GM12878 (cell line): Measurements from ENCODE around the gene S1PR1.
"Not testable (repeated sequence)": the region's sequence is repeated elsewhere in the genome, so short reads cannot be mapped to it uniquely, and the experiment has no call there.

Experiments
- EP300 ChIP-seq, 2 experiments: fragments of 150-350 bp in 1 of 2; IDR thresholded peaks; 2 replicates each; pipeline ENCODE4 v1.6.1; 2011 to 2012; ENCODE audit warnings: low read depth in 2 of 2, low read length in 2 of 2, borderline replicate concordance in 1 of 2, improper control_type of control experiment in 1 of 2, inconsistent platforms in 1 of 2; ENCODE audit not compliant: control insufficient read depth in 1 of 2
- EZH2 ChIP-seq: IDR thresholded peaks from 2 replicates; pipeline ENCODE4 v1.6.1; 2012; ENCODE audit warnings: low read depth, mild to moderate bottlenecking, control low read depth, inconsistent platforms, low read length, borderline replicate concordance; ENCODE audit not compliant: control insufficient read depth
- FOS ChIP-seq: IDR thresholded peaks from 3 replicates; pipeline ENCODE4 v1.6.1; 2011; ENCODE audit warnings: borderline replicate concordance; ENCODE audit not compliant: insufficient read length; ENCODE audit errors: extremely low read depth
- POLR2AphosphoS5 ChIP-seq: IDR thresholded peaks from 2 replicates; pipeline ENCODE4 v1.6.1; 2011; ENCODE audit warnings: mild to moderate bottlenecking, low read length, inconsistent platforms
- SMC3 ChIP-seq: IDR thresholded peaks from 2 replicates; pipeline ENCODE4 v1.6.1; 2011; ENCODE audit warnings: low read length, improper control_type of control experiment, borderline replicate concordance
- SRF ChIP-seq, 2 experiments: IDR thresholded peaks; 2 replicates each; pipeline ENCODE4 v1.6.1; 2011; ENCODE audit warnings: low read depth in 2 of 2, low read length in 2 of 2, mild to moderate bottlenecking in 1 of 2, moderate library complexity in 1 of 2
- SUPT20H ChIP-seq: IDR thresholded peaks from 2 replicates; pipeline ENCODE4 v1.6.1; 2011; ENCODE audit warnings: low read depth, mild to moderate bottlenecking, low read length, moderate library complexity, borderline replicate concordance; ENCODE audit not compliant: control insufficient read depth
- TCF7 ChIP-seq: IDR thresholded peaks from 2 replicates; pipeline ENCODE4 v1.6.1; 2014; ENCODE audit warnings: antibody characterized with exemption, borderline replicate concordance
- YBX1 ChIP-seq: fragments of 450-650 bp; IDR thresholded peaks from 2 replicates; pipeline ENCODE4 v1.6.1; 2016; ENCODE audit warnings: antibody characterized with exemption
- TF ChIP-seq, protein P1 (sequence below), 3 experiments: IDR thresholded peaks in 2 of 3; conservative IDR thresholded peaks in 1 of 3; 2 replicates each; pipeline ENCODE4 v1.5.1; 2011; ENCODE audit warnings: low read depth in 3 of 3, low read length in 3 of 3, mild to moderate bottlenecking in 3 of 3, control low read depth in 2 of 3, moderate library complexity in 2 of 3, inconsistent platforms in 1 of 3, mixed read lengths in 1 of 3; ENCODE audit not compliant: control insufficient read depth in 2 of 3, insufficient read depth in 1 of 3; ENCODE audit errors: extremely low read depth in 1 of 3
- TF ChIP-seq, protein P2 (sequence below): fragments of 450-650 bp; IDR thresholded peaks from 2 replicates; pipeline ENCODE4 v1.6.1; 2017; ENCODE audit warnings: mild to moderate bottlenecking, moderate library complexity

DNA sequence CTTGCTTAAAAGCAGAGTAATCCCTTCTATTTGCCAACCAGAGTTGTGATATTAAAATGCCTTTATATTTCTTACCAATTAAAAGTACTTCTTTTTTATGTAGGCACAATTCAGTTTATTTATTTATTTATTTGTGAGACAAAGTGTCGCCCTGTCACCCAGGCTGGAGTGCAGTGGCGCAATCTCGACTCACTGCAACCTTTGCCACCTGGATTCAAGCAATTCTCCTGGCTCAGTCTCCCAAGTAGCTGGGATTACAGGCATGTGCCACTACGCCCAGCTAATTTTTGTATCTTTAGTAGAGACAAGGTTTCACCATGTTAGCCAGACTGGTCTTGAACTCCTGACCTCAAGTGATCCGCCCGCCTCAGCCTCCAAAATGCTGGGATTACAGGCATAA is 17.9 kb upstream of the S1PR1 start:
- TF ChIP-seq, protein P1, sequence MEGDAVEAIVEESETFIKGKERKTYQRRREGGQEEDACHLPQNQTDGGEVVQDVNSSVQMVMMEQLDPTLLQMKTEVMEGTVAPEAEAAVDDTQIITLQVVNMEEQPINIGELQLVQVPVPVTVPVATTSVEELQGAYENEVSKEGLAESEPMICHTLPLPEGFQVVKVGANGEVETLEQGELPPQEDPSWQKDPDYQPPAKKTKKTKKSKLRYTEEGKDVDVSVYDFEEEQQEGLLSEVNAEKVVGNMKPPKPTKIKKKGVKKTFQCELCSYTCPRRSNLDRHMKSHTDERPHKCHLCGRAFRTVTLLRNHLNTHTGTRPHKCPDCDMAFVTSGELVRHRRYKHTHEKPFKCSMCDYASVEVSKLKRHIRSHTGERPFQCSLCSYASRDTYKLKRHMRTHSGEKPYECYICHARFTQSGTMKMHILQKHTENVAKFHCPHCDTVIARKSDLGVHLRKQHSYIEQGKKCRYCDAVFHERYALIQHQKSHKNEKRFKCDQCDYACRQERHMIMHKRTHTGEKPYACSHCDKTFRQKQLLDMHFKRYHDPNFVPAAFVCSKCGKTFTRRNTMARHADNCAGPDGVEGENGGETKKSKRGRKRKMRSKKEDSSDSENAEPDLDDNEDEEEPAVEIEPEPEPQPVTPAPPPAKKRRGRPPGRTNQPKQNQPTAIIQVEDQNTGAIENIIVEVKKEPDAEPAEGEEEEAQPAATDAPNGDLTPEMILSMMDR (IDR thresholded peaks at IDR 0.05 in 2 of 3, conservative IDR thresholded peaks at IDR 0.05 in 1 of 3; ENCODE audit: control insufficient read depth in 2 of 3, extremely low read depth in 1 of 3, insufficient read depth in 1 of 3, low read depth in 3 of 3, low read length in 3 of 3) = not testable (repeated sequence)
- TF ChIP-seq YBX1; FOS; POLR2AphosphoS5; SUPT20H; SMC3; SRF (IDR thresholded peaks at IDR 0.05; ENCODE audit: low read depth in 2 of 2, low read length in 2 of 2); EP300 (IDR thresholded peaks at IDR 0.05; ENCODE audit: borderline replicate concordance in 1 of 2, control insufficient read depth in 1 of 2, low read depth in 2 of 2, low read length in 2 of 2); TCF7; EZH2: not testable (repeated sequence)
- TF ChIP-seq, protein P2, sequence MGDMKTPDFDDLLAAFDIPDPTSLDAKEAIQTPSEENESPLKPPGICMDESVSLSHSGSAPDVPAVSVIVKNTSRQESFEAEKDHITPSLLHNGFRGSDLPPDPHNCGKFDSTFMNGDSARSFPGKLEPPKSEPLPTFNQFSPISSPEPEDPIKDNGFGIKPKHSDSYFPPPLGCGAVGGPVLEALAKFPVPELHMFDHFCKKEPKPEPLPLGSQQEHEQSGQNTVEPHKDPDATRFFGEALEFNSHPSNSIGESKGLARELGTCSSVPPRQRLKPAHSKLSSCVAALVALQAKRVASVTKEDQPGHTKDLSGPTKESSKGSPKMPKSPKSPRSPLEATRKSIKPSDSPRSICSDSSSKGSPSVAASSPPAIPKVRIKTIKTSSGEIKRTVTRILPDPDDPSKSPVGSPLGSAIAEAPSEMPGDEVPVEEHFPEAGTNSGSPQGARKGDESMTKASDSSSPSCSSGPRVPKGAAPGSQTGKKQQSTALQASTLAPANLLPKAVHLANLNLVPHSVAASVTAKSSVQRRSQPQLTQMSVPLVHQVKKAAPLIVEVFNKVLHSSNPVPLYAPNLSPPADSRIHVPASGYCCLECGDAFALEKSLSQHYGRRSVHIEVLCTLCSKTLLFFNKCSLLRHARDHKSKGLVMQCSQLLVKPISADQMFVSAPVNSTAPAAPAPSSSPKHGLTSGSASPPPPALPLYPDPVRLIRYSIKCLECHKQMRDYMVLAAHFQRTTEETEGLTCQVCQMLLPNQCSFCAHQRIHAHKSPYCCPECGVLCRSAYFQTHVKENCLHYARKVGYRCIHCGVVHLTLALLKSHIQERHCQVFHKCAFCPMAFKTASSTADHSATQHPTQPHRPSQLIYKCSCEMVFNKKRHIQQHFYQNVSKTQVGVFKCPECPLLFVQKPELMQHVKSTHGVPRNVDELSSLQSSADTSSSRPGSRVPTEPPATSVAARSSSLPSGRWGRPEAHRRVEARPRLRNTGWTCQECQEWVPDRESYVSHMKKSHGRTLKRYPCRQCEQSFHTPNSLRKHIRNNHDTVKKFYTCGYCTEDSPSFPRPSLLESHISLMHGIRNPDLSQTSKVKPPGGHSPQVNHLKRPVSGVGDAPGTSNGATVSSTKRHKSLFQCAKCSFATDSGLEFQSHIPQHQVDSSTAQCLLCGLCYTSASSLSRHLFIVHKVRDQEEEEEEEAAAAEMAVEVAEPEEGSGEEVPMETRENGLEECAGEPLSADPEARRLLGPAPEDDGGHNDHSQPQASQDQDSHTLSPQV = not testable (repeated sequence)
